ENCODE results near the gene ARAF. TPM values are rescaled to one million over a fixed set of nuclear protein-coding genes. Genes with fewer than 3 reads are reported as not detected.
"Not testable (repeated sequence)": the region's sequence is repeated elsewhere in the genome, so short reads cannot be mapped to it uniquely, and the experiment has no call there.

The ARAF gene
- total RNA-seq (2021) (60.0 and 60.9 TPM in 2 replicates), Bru-seq, nascent RNA (percentile 73 among the genes with signal in this experiment), BruChase-seq, experiment 1, labeled RNA remaining after a 2-hour chase (percentile 74 among the genes with signal in this experiment), BruChase-seq, experiment 2, labeled RNA remaining after a 6-hour chase (percentile 84 among the genes with signal in this experiment)
- long read RNA-seq, transcript ARAF-202 (6 exons, 1,271 nt) = minor isoform, 14 of 127 reads
- long read RNA-seq, transcript ARAF-203 (16 exons, 2,458 nt) = major isoform, 79 of 127 reads
- long read RNA-seq, partial matches to known transcripts = 19 of 127 reads
- long read RNA-seq, other reads (novel, unspliced or antisense) = 13 of 127 reads

DNA sequence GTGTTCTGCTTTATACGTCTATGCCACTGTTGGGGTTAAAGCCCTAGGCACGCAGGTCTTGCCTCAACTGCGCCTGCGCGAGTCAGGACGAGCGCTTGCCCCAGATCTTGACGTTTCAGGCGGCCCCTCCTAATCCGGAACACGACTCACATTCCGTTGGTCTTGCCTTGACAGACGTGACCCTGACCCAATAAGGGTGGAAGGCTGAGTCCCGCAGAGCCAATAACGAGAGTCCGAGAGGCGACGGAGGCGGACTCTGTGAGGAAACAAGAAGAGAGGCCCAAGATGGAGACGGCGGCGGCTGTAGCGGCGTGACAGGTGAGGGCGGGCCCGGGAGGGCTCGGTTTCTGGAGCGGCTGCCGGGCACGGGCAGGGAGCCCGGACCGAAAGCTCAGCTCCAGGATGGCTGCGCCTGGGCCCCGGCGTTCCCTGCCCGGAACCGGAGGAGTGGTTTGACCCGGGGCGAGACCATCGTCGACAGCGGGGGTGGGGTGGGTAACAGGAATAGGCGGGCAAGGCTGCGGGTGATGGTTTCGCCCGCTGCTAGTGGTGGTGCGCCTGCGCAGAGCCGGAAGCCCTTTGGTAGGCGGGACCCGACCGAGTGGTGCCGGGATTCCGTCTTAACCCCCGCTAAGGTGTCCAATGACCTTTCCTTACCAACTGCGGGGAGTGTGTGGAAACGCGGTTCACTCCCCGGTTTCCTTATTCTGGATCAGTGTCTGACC, at the start of gene ARAF:
ARAF (plus strand) TSS at position 272 of the 725 bp plus-strand sequence. CDS start 1,763 bp downstream, outside the sequence.
- no peak for TF ChIP-seq EZH2 (IDR thresholded peaks at IDR 0.05; ENCODE audit: borderline replicate concordance, low read depth, low read length, poor library complexity, severe bottlenecking)
- TF ChIP-seq, protein P1, sequence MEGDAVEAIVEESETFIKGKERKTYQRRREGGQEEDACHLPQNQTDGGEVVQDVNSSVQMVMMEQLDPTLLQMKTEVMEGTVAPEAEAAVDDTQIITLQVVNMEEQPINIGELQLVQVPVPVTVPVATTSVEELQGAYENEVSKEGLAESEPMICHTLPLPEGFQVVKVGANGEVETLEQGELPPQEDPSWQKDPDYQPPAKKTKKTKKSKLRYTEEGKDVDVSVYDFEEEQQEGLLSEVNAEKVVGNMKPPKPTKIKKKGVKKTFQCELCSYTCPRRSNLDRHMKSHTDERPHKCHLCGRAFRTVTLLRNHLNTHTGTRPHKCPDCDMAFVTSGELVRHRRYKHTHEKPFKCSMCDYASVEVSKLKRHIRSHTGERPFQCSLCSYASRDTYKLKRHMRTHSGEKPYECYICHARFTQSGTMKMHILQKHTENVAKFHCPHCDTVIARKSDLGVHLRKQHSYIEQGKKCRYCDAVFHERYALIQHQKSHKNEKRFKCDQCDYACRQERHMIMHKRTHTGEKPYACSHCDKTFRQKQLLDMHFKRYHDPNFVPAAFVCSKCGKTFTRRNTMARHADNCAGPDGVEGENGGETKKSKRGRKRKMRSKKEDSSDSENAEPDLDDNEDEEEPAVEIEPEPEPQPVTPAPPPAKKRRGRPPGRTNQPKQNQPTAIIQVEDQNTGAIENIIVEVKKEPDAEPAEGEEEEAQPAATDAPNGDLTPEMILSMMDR (conservative IDR thresholded peaks at IDR 0.05; ENCODE audit: low read depth, low read length) = no peak
- ChIA-PET POLR2A (ENCODE audit: low non-redundant PET) (no interaction called here), CTCF (no interaction called here)
- H3K36me3 ChIP-seq (ENCODE audit: insufficient read depth, low read length, poor library complexity, severe bottlenecking) = peaks cover 24% of the 10 kb centered on the region
- intact Hi-C loops (cut with micrococcal nuclease; ENCODE audit: unreplicated experiment) = loop anchor here (5.0 kb wide), 2 partner anchors 81 to 466 kb away; no protein-coding TSS in a partner anchor
- DNase-seq (ENCODE audit: low spot score) = peak; percentile 99
- no peaks in the 10 kb centered on the region for H3K9me3 ChIP-seq (ENCODE audit: low read depth, low read length, poor library complexity, severe bottlenecking)
- no TSS peak for BruUV-seq (replicated peaks)
- H3K27ac ChIP-seq (ENCODE audit: low read depth, low read length, poor library complexity, severe bottlenecking) = peak within 1 kb of the TSS; percentile 93
- H3K4me1 ChIP-seq (ENCODE audit: insufficient read depth, low read length, poor library complexity, severe bottlenecking) = no peaks in the 10 kb centered on the region
- peak within 1 kb of the TSS; percentile 69 for H3K4me3 ChIP-seq (ENCODE audit: low read depth, low read length, poor library complexity, severe bottlenecking)
- no peaks in the 10 kb centered on the region for H3K27me3 ChIP-seq (replicated peaks; ENCODE audit: insufficient read depth, low read depth, low read length, poor library complexity)

DNA sequence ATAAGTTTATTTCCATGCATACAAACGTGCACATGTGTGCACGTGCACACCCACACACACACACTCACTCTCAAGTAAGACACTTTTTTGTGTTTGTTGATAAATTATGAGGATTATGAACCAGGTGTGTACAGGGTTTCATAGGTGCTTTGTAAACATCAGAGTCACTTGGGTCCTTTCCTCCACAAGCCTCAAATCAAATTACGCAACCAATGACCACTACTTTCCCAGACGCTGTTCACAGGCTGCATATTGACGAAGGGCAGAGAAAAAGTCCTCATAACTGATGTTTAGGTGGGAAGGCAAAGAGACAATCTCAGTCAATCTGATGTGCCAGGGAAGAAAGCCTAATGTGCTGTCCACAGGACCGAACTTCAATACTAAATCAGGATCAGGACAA, 48.6 kb upstream of the ARAF start:
- CTCF ChIA-PET; H3K27me3 ChIP-seq (replicated peaks; ENCODE audit: insufficient read depth, low read depth, low read length, poor library complexity); H3K9me3 ChIP-seq (ENCODE audit: low read depth, low read length, poor library complexity, severe bottlenecking); H3K36me3 ChIP-seq (ENCODE audit: insufficient read depth, low read length, poor library complexity, severe bottlenecking); H3K27ac ChIP-seq (ENCODE audit: low read depth, low read length, poor library complexity, severe bottlenecking); BruUV-seq (replicated peaks); H3K4me3 ChIP-seq (ENCODE audit: low read depth, low read length, poor library complexity, severe bottlenecking); DNase-seq (ENCODE audit: low spot score); intact Hi-C loops (cut with micrococcal nuclease; ENCODE audit: unreplicated experiment); H3K4me1 ChIP-seq (ENCODE audit: insufficient read depth, low read length, poor library complexity, severe bottlenecking); POLR2A ChIA-PET (ENCODE audit: low non-redundant PET): not testable (repeated sequence)

DNA sequence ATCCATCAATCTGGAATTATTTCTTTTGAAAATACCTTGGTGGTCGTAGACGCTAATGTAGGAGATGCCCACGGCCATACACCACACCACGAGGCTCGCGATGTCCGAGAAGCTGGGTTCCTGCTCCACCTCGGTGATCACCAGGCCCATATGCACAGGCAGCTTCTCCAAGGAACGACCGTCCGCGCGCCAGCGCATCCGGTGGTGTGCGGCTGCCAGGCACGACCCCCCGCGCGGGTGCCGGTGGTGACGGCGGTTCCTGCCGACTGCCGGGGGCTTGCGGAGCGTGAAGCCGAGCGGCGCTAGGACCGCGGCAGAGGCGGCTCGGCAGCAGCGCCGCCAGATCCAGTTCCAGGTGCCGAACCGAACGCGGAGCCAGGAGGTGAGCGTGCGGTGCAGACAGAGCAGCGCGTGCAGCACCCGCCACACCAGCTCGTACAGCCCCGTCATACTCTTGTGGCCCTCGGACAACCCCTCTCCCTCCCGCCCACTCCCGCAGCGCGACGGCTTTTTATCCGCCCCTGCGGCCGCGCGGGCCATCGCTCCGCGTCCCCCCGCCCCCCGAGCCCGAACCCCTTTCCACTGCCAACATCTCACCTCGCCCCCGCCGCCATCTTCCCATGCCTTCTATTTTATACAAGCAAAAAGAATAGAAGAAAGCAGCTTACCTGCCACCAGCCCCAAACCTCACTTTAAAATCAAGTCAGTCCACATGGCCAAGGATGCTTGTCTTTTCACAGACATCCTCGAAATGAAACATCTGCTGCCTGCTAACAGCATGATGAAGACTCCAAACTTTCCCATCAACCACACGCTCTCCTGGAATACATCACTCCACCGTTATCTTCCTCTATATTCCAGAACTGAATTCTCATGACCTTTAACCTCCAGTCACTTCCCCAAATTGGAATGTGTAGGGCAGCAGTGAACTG, 47.7 kb upstream of the ARAF start:
- H3K9me3 ChIP-seq (ENCODE audit: low read depth, low read length, poor library complexity, severe bottlenecking); H3K27me3 ChIP-seq (replicated peaks; ENCODE audit: insufficient read depth, low read depth, low read length, poor library complexity); H3K27ac ChIP-seq (ENCODE audit: low read depth, low read length, poor library complexity, severe bottlenecking); H3K36me3 ChIP-seq (ENCODE audit: insufficient read depth, low read length, poor library complexity, severe bottlenecking); BruUV-seq (replicated peaks); CTCF ChIA-PET; DNase-seq (ENCODE audit: low spot score); H3K4me1 ChIP-seq (ENCODE audit: insufficient read depth, low read length, poor library complexity, severe bottlenecking); POLR2A ChIA-PET (ENCODE audit: low non-redundant PET); intact Hi-C loops (cut with micrococcal nuclease; ENCODE audit: unreplicated experiment): not testable (repeated sequence)
- H3K4me3 ChIP-seq (ENCODE audit: low read depth, low read length, poor library complexity, severe bottlenecking) = peak overlapping the region; percentile 40
